PC-9 (cell line): Measurements from ENCODE around the gene WDR59. TPM values are rescaled to one million over a fixed set of nuclear protein-coding genes. Genes with fewer than 3 reads are reported as not detected.
A peak's percentile ranks its signal among the peaks of the same experiment; 100 is the strongest.

Source experiments
- BruUV-seq: library from RNA; stranded (reverse); fragments of 400-500 nt; replicated peaks from 2 replicates; lab custom pipeline; 2021; lab: Mats Ljungman, UMichigan
- CTCF ChIA-PET: fragments of 300-600 bp; sonication (Branson Sonifier 250); formaldehyde crosslinking; loops from one replicate; lab custom pipeline; 2022; ENCODE audit warnings: antibody characterized with exemption; lab: Charles Lee
- POLR2A ChIA-PET: fragments of 300-600 bp; sonication (Branson Sonifier 250); formaldehyde crosslinking; loops from one replicate; lab custom pipeline; 2022; ENCODE audit warnings: antibody characterized with exemption; ENCODE audit not compliant: unreplicated experiment; lab: Charles Lee
- DNase-seq, 2 experiments: peaks; one replicate each; pipeline versions ENCODE4 v3.0.0 to v3.0.0-alpha.2; 2015 to 2022; ENCODE audit warnings: mixed read lengths in 1 of 2
- H2AFZ ChIP-seq: fragments of 200-600 bp; sonication (generic); 2 replicates; pipeline ENCODE4 v1.8.1; 2017; ENCODE audit warnings: antibody characterized with exemption
- H3F3A ChIP-seq: fragments of 200-600 bp; sonication (generic); 2 replicates; pipeline ENCODE4 v1.8.1; 2017; ENCODE audit warnings: antibody characterized with exemption, mild to moderate bottlenecking, low read depth; ENCODE audit not compliant: insufficient read depth
- H3K27ac ChIP-seq: fragments of 200-600 bp; sonication (generic); 2 replicates; pipeline ENCODE4 v1.6.1; 2016; ENCODE audit warnings: mixed run types
- H3K27me3 ChIP-seq: fragments of 200-600 bp; sonication (generic); 2 replicates; pipeline ENCODE4 v1.6.1; 2016; ENCODE audit warnings: low read depth, mixed run types; ENCODE audit not compliant: insufficient read depth
- H3K36me3 ChIP-seq: fragments of 200-600 bp; sonication (generic); 2 replicates; pipeline ENCODE4 v1.6.1; 2016; ENCODE audit warnings: low read depth, mixed run types
- H3K4me1 ChIP-seq: fragments of 200-600 bp; sonication (generic); replicated peaks from 2 replicates; pipeline ENCODE4 v1.6.1; 2016; ENCODE audit warnings: mixed run types; ENCODE audit not compliant: insufficient read depth
- H3K4me2 ChIP-seq: fragments of 200-600 bp; sonication (generic); 2 replicates; pipeline ENCODE4 v1.6.1; 2017; ENCODE audit warnings: mixed run types
- H3K4me3 ChIP-seq: fragments of 200-600 bp; sonication (generic); 2 replicates; pipeline ENCODE4 v1.6.1; 2016; ENCODE audit warnings: mixed run types
- H3K79me2 ChIP-seq: fragments of 200-600 bp; sonication (generic); 2 replicates; pipeline ENCODE4 v1.6.1; 2017; ENCODE audit warnings: low read depth, mixed run types
- H3K9me2 ChIP-seq: fragments of 200-600 bp; sonication (generic); 2 replicates; pipeline ENCODE4 v1.8.1; 2017; ENCODE audit warnings: mild to moderate bottlenecking; ENCODE audit not compliant: insufficient read depth
- H3K9me3 ChIP-seq: fragments of 200-600 bp; sonication (generic); 2 replicates; pipeline ENCODE4 v1.8.1; 2016; ENCODE audit warnings: low read depth; ENCODE audit not compliant: insufficient read depth
- H4K20me1 ChIP-seq: fragments of 200-600 bp; sonication (generic); 2 replicates; pipeline ENCODE4 v1.8.1; 2017; ENCODE audit not compliant: insufficient read depth
- CTCF ChIP-seq: fragments of 200-600 bp; sonication (generic); conservative IDR thresholded peaks from 2 replicates; pipeline ENCODE4 v1.6.1; 2017; ENCODE audit warnings: mixed run types, antibody characterized with exemption, mild to moderate bottlenecking, moderate library complexity
- EZH2 ChIP-seq: fragments of 200-600 bp; sonication (generic); IDR thresholded peaks from 2 replicates; pipeline ENCODE4 v1.8.0; 2017; ENCODE audit warnings: antibody characterized with exemption, low read depth
- intact Hi-C: fragments of 100-400 bp; cut with micrococcal nuclease; formaldehyde crosslinking; loops from one replicate; pipeline ENCODE4 v1.10.0; 2022; ENCODE audit not compliant: unreplicated experiment
- total RNA-seq: library from RNA; stranded (reverse); gene quantifications from 2 replicates; pipeline ENCODE4 v1.2.3, GENCODE V29; 2021

Gene WDR59
- total RNA-seq, 1 experiment from 2014 or later = 97.1 TPM

DNA sequence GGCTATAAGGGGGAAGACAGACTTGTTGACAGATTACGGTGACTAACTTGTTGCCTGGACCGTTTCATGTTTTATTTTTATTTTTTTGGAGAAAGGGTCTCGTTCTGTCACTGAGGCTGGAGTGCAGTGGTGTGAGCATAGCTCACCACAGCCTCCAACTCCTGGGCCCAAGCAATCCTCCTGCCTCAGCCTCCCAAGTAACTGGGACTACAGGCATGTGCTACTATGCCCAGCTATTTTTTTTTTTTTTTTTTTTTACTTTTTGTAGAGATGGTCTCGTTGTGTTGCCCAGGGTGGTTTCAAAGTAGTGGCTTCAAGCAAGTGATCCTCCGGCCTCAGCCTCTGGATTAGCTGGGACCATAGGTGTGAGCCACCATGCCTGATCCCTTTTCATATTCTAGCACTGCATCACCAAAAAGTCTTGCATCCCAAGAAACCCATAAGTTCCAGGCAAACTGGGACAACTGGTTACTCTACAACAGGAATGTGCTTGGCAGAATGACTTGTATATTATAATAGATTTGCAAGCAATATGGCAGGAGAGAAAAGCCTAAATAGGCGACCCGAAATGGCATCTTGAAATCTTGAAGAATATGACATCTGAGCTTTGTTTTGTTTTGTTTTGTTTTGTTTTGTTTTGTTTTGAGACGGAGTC is 2.2 kb upstream of the WDR59 start:
- no peaks in the 10 kb centered on the region for H3K9me2 ChIP-seq
- H4K20me1 ChIP-seq = no peaks in the 10 kb centered on the region; the same call in 1 of the 2 replicates
- H3K4me3 ChIP-seq = no peak overlapping the region
- H3K4me1 ChIP-seq = 0 out of 2 replicates have a peak, but pooled peaks cover 8% of the 10 kb centered on the region
- no peak overlapping the region for H2AFZ ChIP-seq
- DNase-seq = peak in 1 of 2 experiments; percentile 51
- CTCF ChIA-PET = interaction anchor here (0.6 kb wide), 1 partner anchor 287 kb away, joined by 4 read pairs; no protein-coding TSS in a partner anchor
- peaks cover 25% of the 10 kb centered on the region for H3K79me2 ChIP-seq
- POLR2A ChIA-PET = interaction anchor here (0.6 kb wide), 2 partner anchors 61 to 78 kb away, joined by 6 read pairs; no protein-coding TSS in a partner anchor
- no peaks in the 10 kb centered on the region for H3K27me3 ChIP-seq
- no peaks in the 10 kb centered on the region for H3K36me3 ChIP-seq
- no peaks in the 10 kb centered on the region for H3K9me3 ChIP-seq
- BruUV-seq = no TSS peak
- no peak overlapping the region for H3K4me2 ChIP-seq
- H3K27ac ChIP-seq = no peak overlapping the region
- H3F3A ChIP-seq = peaks cover 7% of the 10 kb centered on the region
- TF ChIP-seq EZH2 = no peak
- intact Hi-C loops = no loop called here

- Histone ChIP-seq H3K36me3 (no peaks in the 10 kb centered on the region), H3K27ac (no peak overlapping the region), H3K9me3 (no peaks in the 10 kb centered on the region), H2AFZ (peak overlapping the region; percentile 94), H3F3A (peaks cover 7% of the 10 kb centered on the region), H3K79me2 (peaks cover 29% of the 10 kb centered on the region), H3K27me3 (no peaks in the 10 kb centered on the region), H3K4me3 (peak overlapping the region; percentile 89), H4K20me1 (peaks cover 4% of the 10 kb centered on the region; the same call in 1 of the 2 replicates), H3K4me2 (peak overlapping the region; percentile 88), H3K4me1 (0 out of 2 replicates have a peak, but pooled peaks cover 8% of the 10 kb centered on the region), H3K9me2 (no peaks in the 10 kb centered on the region)
- intact Hi-C loops = no loop called here
- TF ChIP-seq EZH2 = no peak
- TF ChIP-seq CTCF = no peak
- CTCF ChIA-PET = no interaction called here
- no peak for DNase-seq
- POLR2A ChIA-PET = no interaction called here
- no TSS peak for BruUV-seq
Measured at GRCh38 chr16:74984194-74984528, 762 bp downstream of the WDR59 start.

DNA sequence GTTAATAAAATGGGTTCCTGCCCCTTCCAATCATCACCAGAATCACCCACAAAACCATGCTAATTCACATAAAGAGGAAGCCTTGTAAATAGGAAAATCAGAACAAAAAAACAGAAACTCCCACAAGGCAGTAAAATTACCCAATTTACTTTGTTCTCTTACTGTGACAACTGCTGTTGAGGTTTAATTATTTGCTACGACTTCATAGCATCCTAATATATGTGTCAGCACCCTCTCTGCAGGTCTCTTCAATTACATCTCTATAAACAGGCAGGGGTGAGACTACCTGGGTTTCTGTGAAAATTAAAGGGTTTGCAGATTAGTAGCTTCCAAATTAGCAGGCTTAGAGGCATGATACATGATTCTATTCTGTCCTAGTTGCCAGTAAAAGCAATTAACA is 2.7 kb downstream of the WDR59 start:
- intact Hi-C loops = no loop called here
- Histone ChIP-seq H3K27me3 (no peaks in the 10 kb centered on the region), H3K9me2 (no peaks in the 10 kb centered on the region), H3K4me1 (0 out of 2 replicates have a peak, but pooled peaks cover 8% of the 10 kb centered on the region), H3K4me3 (no peak overlapping the region), H4K20me1 (peaks cover 4% of the 10 kb centered on the region; the same call in 1 of the 2 replicates), H3K27ac (no peak overlapping the region), H3K79me2 (peaks cover 33% of the 10 kb centered on the region), H3K9me3 (no peaks in the 10 kb centered on the region), H2AFZ (no peak overlapping the region), H3K36me3 (no peaks in the 10 kb centered on the region), H3K4me2 (no peak overlapping the region), H3F3A (peaks cover 7% of the 10 kb centered on the region)
- no TSS peak for BruUV-seq
- no peak for DNase-seq
- POLR2A ChIA-PET = no interaction called here
- CTCF ChIA-PET = no interaction called here
- TF ChIP-seq EZH2 (no peak), CTCF (no peak)
